Glutamatergic neuron (in vitro differentiated cells): ENCODE data around the gene UGT1A4. TPM values are rescaled to one million over a fixed set of nuclear protein-coding genes. Genes with fewer than 3 reads are reported as not detected.

ENCODE experiments used
- DNase-seq: peaks from one replicate; pipeline ENCODE4 v3.0.0; 2022
- H3K27ac Mint-ChIP-seq: one replicate; pipeline ENCODE4 v1.8.0; 2020; ENCODE audit warnings: mild to moderate bottlenecking, mixed read lengths, inconsistent platforms; ENCODE audit not compliant: unreplicated experiment
- H3K27me3 Mint-ChIP-seq: one replicate; pipeline ENCODE4 v1.8.0; 2020; ENCODE audit warnings: mild to moderate bottlenecking, moderate library complexity, mixed read lengths, inconsistent platforms; ENCODE audit not compliant: unreplicated experiment
- H3K36me3 Mint-ChIP-seq: one replicate; pipeline ENCODE4 v1.8.0; 2020; ENCODE audit warnings: mild to moderate bottlenecking, mixed read lengths, inconsistent platforms; ENCODE audit not compliant: unreplicated experiment
- H3K4me1 Mint-ChIP-seq: one replicate; pipeline ENCODE4 v1.8.0; 2020; ENCODE audit warnings: mild to moderate bottlenecking, low read depth, mixed read lengths, inconsistent platforms; ENCODE audit not compliant: unreplicated experiment
- H3K4me3 Mint-ChIP-seq: one replicate; pipeline ENCODE4 v1.8.0; 2020; ENCODE audit warnings: mild to moderate bottlenecking, mixed read lengths, inconsistent platforms; ENCODE audit not compliant: unreplicated experiment
- H3K9me3 Mint-ChIP-seq: one replicate; pipeline ENCODE4 v1.8.0; 2020; ENCODE audit warnings: mild to moderate bottlenecking, moderate library complexity, mixed read lengths, inconsistent platforms; ENCODE audit not compliant: unreplicated experiment
- CTCF ChIP-seq: fragments of 200-600 bp; sonication (generic); IDR thresholded peaks from one replicate; pipeline ENCODE4 v1.5.0; 2021; ENCODE audit not compliant: partially characterized antibody, unreplicated experiment
- total RNA-seq: library from RNA; stranded (reverse); fragmentation: NEBNext Ultra II Directional; extraction: Animal tissue kit (Norgen Biotek cat#: 25700); gene quantifications from one replicate; pipeline ENCODE4 v1.2.1, GENCODE V29; 2021; ENCODE audit not compliant: unreplicated experiment

The UGT1A4 gene
- total RNA-seq, 1 donor from 2014 or later: not detected

GRCh38 chr2:233780771-233781170 is 62.2 kb downstream of the UGT1A4 start:
- Mint-ChIP-seq H3K4me3 (no peak overlapping the region), H3K27ac (no peak overlapping the region), H3K27me3 (peaks cover 1% of the 10 kb centered on the region), H3K36me3 (peaks cover 8% of the 10 kb centered on the region), H3K4me1 (no peaks in the 10 kb centered on the region), H3K9me3 (no peaks in the 10 kb centered on the region)
- no peak for TF ChIP-seq CTCF
- DNase-seq: no peak

- TF ChIP-seq CTCF: no peak
- Mint-ChIP-seq H3K36me3 (peaks cover 4% of the 10 kb centered on the region), H3K27ac (no peak overlapping the region), H3K4me1 (no peaks in the 10 kb centered on the region), H3K9me3 (peaks cover 2% of the 10 kb centered on the region), H3K27me3 (peaks cover 6% of the 10 kb centered on the region), H3K4me3 (no peak overlapping the region)
- DNase-seq: no peak
These were observed 71.0 kb downstream of the UGT1A4 start for GRCh38 chr2:233789554-233789953.

- no peak overlapping the region for H3K27ac Mint-ChIP-seq
These were observed 72.8 kb downstream of the UGT1A4 start for GRCh38 chr2:233791151-233791882.

GRCh38 chr2:233791883-233792329 is 73.4 kb downstream of the UGT1A4 start:
- no peak for DNase-seq

More at GRCh38 chr2:233791151-233791882, 72.8 kb downstream of the UGT1A4 start:
- H3K9me3 Mint-ChIP-seq: peaks cover 6% of the 10 kb centered on the region
- no peaks in the 10 kb centered on the region for H3K4me1 Mint-ChIP-seq
- DNase-seq: no peak
- H3K4me3 Mint-ChIP-seq: no peak overlapping the region
- H3K27me3 Mint-ChIP-seq: peaks cover 9% of the 10 kb centered on the region
- no peak for TF ChIP-seq CTCF
- peaks cover 4% of the 10 kb centered on the region for H3K36me3 Mint-ChIP-seq

More at GRCh38 chr2:233791883-233792329, 73.4 kb downstream of the UGT1A4 start:
- no peak overlapping the region for H3K27ac Mint-ChIP-seq
- peaks cover 9% of the 10 kb centered on the region for H3K27me3 Mint-ChIP-seq
- peaks cover 6% of the 10 kb centered on the region for H3K9me3 Mint-ChIP-seq
- H3K36me3 Mint-ChIP-seq: peaks cover 4% of the 10 kb centered on the region
- H3K4me1 Mint-ChIP-seq: no peaks in the 10 kb centered on the region
- H3K4me3 Mint-ChIP-seq: no peak overlapping the region
- TF ChIP-seq CTCF: no peak
